HG03280 (cell line): ENCODE measurements around the gene KRTAP4-5.
"Not testable (repeated sequence)": the region's sequence is repeated elsewhere in the genome, so short reads cannot be mapped to it uniquely, and the experiment has no call there.

Source experiments
- ATAC-seq: cut with Tn5 transposase; IDR thresholded peaks from one replicate; pipeline ENCODE4 v1.9.1; 2021; ENCODE audit warnings: mild to moderate bottlenecking, moderate library complexity; ENCODE audit not compliant: unreplicated experiment

The KRTAP4-5 gene

GRCh38 chr17:41111151-41111885 lies 38.3 kb downstream of the KRTAP4-5 start:
- no peak for ATAC-seq

DNA sequence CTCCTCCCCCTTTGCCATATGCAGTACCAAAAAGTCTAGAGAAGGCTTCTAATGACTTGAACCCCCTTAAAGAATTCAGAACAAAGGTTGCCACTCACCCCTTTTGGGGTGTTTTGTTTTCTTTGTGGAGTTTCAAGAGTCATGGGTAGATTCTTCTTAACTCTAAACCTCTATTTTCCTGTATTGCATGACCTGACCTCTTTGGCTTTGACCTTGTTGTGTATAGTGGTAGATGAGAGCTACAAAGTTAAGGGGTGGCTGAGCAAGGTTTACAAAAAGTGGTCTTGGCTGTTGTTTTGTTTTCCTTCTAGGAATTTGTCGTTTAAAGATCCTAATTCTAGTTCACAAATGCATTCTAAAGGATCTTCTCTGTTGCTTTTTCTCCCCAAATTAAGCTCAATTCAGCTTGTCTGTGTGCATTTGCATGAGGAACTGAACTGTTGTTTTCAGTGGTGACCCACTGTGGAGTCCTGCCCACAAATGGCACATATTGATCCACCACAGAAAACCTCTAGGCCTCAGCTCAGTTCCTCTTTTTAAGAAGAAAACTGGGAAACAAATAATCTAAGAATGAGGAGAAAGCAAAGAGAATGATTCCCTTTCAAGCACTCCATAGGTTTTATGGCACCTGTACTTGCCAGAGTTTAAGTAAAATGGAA lies 40.8 kb downstream of the KRTAP4-5 start:
- not testable (repeated sequence) for ATAC-seq

GRCh38 chr17:41107941-41108450 lies 41.6 kb downstream of the KRTAP4-5 start:
- no peak for ATAC-seq

DNA sequence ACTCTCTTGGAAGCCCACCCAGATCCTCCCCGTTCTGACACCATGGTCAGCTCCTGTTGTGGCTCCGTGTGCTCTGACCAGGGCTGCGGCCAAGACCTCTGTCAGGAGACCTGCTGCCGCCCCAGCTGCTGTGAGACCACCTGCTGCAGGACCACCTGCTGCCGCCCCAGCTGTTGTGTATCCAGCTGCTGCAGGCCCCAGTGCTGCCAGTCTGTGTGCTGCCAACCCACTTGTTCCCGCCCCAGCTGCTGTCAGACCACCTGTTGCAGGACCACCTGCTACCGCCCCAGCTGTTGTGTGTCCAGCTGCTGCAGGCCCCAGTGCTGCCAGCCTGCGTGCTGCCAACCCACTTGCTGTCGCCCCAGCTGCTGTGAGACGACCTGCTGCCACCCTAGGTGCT lies 44.3 kb downstream of the KRTAP4-5 start, which contains the start of gene KRTAP4-9:
TSS of gene KRTAP4-9 (plus strand) at position 43 of the 400 bp plus-strand sequence. CDS start at position 43, 0 bp downstream.
- not testable (repeated sequence) for ATAC-seq

DNA sequence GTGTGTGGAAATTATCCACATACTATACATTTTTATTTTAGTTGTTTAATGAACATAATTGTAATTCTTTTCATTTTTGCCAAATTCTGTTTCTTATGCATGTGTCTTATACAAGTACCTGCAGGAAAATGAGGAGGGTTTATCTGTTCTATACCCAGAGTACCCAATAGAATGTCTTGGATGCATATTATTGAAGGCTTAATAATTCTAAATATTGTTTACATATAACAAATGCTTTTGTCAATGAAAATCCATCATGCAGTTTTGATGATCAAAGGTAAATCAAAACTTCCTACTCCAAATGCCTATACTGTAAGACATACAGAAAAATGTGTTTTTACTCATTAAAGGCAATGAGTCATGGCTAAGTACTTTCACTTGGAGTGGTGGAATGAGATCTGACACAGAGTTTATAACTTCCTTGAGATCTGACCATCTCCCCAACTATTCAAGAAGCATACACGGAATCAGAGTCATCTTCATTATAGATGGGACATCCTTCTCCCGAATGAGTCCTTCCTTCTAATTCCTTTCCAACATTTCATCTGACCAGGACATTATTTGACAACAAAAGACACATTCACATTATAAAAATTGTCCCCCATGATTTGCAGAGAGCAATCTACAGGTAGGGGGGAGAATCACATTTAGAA lies 45.1 kb downstream of the KRTAP4-5 start:
- not testable (repeated sequence) for ATAC-seq

- ATAC-seq, result no peak
Observed at GRCh38 chr17:41103896-41104295, 45.7 kb downstream of the KRTAP4-5 start.

DNA sequence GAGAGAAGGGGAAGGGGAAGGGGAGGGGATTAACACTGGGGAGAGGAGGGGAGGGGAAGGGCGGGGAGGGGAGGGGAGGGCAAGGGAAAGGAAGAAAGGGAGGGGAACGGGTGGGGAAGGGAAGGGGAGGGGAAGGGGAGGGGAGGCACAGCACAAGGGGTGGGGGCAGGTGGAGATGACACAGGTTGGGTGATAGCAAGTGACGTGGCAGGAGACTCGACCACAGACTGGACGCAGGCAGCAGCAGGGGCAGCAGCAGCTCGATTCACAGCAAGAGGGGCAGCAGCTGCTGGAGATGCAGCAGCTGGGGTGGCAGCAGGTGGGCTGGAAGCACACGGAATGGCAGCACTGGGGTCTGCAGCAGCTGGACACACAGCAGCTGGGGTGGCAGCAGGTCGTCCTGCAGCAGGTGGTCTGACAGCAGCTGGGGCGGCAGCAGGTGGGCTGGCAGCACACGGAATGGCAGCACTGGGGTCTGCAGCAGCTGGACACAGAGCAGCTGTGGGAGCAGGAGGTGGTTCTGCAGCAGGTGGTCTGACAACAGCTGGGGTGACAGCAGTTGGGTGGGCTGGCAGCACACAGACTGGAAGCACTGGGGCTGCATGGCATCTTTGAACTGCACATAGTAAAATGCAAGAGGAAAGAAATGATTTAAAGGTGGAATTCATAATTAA lies 47.9 kb downstream of the KRTAP4-5 start, which contains the start of gene KRTAP4-16:
TSS of gene KRTAP4-16 (minus strand) at position 624 of the 674 bp plus-strand sequence. CDS start at position 624, 0 bp downstream.
- no peak for ATAC-seq

- ATAC-seq, result not testable (repeated sequence)
Observed at GRCh38 chr17:41099682-41100480, 49.7 kb downstream of the KRTAP4-5 start.
